ENCODE measurements around the gene TRIM52.

Gene TRIM52

GRCh38 chr5:181233801-181234454 is 27.0 kb downstream of the TRIM52 start:
- DNase-seq (ENCODE audit: low read depth in 2 of 2) = no peak

DNA sequence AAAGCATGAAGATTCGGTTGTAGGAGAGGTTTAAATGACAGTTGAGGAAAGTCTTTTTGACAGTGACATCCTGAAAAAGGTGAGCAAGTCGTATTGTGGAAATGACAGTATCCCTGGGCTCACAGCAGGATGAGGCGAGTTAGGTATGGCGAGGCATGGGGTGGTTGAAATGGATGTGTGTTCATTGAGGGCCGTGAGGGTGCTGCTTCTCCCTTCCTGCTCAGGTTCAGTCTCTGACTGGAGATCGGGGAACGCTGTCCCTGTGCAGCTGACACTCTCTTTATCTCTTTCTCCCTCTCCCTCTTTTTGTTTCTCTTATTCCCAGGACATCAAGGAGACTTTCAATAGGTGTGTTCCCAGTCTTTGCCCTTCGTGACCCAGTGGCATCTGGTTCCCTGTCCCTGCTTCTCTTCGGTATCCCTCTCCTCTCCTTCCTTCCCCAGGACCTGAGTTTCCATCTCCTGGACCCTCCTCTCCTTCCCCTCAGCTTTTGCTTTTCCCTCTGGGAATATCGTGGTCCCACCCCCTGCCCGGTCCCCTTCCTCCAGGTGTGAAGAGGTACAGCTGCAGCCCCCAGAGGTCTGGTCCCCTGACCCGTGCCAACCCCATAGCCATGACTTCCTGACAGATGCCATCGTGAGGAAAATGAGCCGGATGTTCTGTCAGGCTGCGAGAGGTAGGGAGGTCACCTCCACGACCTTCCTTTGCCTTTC is 27.7 kb downstream of the TRIM52 start:
- no peak for DNase-seq (ENCODE audit: low read depth in 2 of 2)

GRCh38 chr5:181232593-181232992 is 28.4 kb downstream of the TRIM52 start:
- DNase-seq (ENCODE audit: low read depth in 2 of 2) = no peak

GRCh38 chr5:181231432-181231831 is 29.5 kb downstream of the TRIM52 start:
- DNase-seq (ENCODE audit: low read depth in 2 of 2) = no peak

GRCh38 chr5:181230551-181230950 is 30.4 kb downstream of the TRIM52 start:
- no peak for DNase-seq (ENCODE audit: low read depth in 2 of 2)

- DNase-seq (ENCODE audit: low read depth in 2 of 2) = no peak
Measured at GRCh38 chr5:181229996-181230395, 30.9 kb downstream of the TRIM52 start.

- no peak for DNase-seq (ENCODE audit: low read depth in 2 of 2)
Measured at GRCh38 chr5:181224390-181225229, 36.3 kb downstream of the TRIM52 start.

- DNase-seq (ENCODE audit: low read depth in 2 of 2) = no peak
Measured at GRCh38 chr5:181223729-181224389, 37.1 kb downstream of the TRIM52 start.

GRCh38 chr5:181223058-181223728 is 37.8 kb downstream of the TRIM52 start, which contains the start of gene TRIM41:
TRIM41 (plus strand) TSS chr5:181223281; CDS start chr5:181224000, 719 bp downstream.
- DNase-seq (ENCODE audit: low read depth in 2 of 2) = peak; percentile 90 to 96

- DNase-seq (ENCODE audit: low read depth in 2 of 2) = no peak
Measured at GRCh38 chr5:181222630-181223057, 38.3 kb downstream of the TRIM52 start.

DNA sequence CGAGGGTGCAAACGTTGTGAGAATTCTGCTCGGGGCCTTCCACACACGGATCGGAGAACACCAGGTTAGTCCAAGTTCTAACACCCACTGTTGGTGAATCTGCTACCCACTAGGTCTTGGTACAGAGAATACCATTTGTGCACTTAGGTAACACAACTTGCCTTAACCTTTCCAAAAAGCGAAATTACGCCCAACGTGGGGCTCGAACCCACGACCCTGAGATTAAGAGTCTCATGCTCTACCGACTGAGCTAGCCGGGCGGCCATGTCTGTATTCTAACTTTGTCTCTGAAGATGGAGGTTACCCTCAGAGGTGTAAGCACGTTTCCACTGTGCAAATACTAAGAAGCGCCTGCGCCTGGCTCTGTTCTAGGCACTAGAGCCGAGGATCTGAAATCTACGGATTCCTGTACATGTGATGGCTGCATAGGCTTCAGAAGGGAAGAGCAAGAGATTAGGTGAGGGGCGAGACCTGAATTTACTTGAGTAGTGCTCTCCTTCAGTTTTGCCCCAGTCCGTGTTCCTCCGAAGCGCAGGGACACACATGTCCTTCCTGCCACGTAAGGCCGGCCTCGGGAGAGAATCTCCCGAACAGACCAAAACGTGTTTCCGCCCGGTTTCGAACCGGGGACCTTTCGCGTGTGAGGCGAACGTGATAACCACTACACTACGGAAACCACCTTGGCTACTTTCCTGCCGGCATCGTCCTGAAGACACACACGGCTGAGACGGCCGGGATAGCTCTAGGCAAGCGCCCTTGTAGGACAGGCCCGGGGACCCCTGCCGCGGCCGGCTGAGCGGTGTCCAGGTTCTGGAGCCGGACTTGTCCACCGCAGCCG is 38.9 kb downstream of the TRIM52 start:
- peak; percentile 96 to 99 for DNase-seq (ENCODE audit: low read depth in 2 of 2)

DNA sequence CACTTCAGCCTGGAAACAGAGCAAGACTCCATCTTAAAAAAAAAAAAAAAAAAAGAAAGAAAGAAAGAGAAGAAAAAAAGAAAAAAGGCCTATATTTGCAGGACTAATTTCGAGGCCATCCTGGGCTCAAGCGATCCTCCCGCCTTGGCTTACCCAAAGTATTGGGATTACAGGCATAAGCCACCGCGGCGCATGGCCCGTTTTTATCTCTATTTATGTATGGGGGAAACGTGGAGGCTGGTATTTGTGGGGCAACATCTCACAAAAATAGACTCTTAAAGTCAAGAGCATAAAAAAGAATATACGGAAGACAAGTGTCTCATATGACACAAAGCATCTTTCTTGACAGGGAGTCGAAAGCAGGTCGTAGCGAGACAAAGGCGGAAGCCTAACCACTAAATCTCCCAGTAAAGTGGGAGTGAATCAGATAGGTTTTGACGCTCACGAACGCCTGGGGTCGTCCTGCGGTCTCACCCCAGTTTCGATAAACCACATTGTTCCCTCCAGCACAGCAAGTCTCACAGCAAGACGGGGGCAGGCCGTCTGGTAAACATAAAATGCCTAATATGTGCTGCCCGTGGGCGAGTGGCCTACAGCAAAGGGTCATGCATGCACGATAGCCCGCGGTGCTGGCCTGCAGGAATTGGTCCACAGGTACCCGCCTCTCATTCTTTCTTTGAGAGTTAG is 39.7 kb downstream of the TRIM52 start:
- DNase-seq (ENCODE audit: low read depth in 2 of 2) = peak in 1 of 2 donors; percentile 35

DNA sequence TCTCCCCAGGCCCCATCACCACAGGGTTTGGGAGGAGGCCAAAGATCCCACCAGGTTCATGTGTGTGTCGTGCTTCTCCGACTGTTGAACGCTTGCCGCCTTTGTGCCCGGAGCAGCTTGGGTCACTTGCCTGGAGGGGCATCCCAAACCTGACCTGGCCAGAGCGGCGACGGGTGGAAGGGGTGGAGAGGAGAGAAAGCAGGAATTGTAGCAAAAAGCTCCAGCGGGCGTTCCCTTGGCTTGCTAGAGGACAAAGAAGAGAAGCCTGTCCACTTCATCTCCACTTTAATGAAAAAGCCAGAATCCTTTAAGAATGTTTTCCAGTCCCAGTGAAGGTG is 40.8 kb downstream of the TRIM52 start:
- no peak for DNase-seq (ENCODE audit: low read depth in 2 of 2)

- DNase-seq (ENCODE audit: low read depth in 2 of 2) = no peak
Measured at GRCh38 chr5:181219262-181220177, 41.4 kb downstream of the TRIM52 start.

- DNase-seq (ENCODE audit: low read depth in 2 of 2) = no peak
Measured at GRCh38 chr5:181218795-181219124, 42.2 kb downstream of the TRIM52 start.

DNA sequence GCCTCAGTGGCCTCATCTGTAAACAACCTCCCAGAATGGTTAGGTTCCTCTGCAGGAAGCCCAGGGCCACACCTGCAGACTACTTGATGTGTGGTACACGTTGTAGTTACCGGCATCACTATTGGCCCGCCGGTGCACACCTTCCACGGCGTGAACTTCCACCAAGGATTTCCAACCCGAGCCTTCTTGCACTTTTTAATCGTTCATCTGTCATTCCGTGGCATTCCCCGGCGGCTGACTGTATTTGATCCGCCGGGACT is 43.2 kb downstream of the TRIM52 start:
- peak in 1 of 2 donors; percentile 21 for DNase-seq (ENCODE audit: low read depth in 2 of 2)

GRCh38 chr5:181217111-181217802 is 43.7 kb downstream of the TRIM52 start:
- DNase-seq (ENCODE audit: low read depth in 2 of 2) = peak in 1 of 2 donors; percentile 27

Measured in stimulated activated CD8-positive, alpha-beta memory T cell treated with anti-CD3 and anti-CD28 coated beads, Interleukin-7, amount 100 ng/mL, for 1 hour (primary cell).